CD14-positive monocyte (primary cell): Measurements from ENCODE around the gene SPAG16. TPM values are rescaled to one million over a fixed set of nuclear protein-coding genes. Genes with fewer than 3 reads are reported as not detected.

Experiments used
- DNase-seq, 3 donors: peaks; one replicate each; pipeline ENCODE4 v3.0.0-alpha.2; 2011 to 2022
- H2AFZ ChIP-seq: 2 replicates; pipeline ENCODE4 v1.6.0; 2012; ENCODE audit warnings: mild to moderate bottlenecking, low read depth, low read length, inconsistent platforms; ENCODE audit not compliant: insufficient read depth, poor library complexity, severe bottlenecking
- H3K27ac ChIP-seq, 2 donors: 1 replicate in 1 of 2; 2 replicates in 1 of 2; pipeline ENCODE4 v1.5.1; 2012 to 2013; ENCODE audit warnings: low read length in 2 of 2, control low read depth in 1 of 2, inconsistent platforms in 1 of 2, low read depth in 1 of 2, mild to moderate bottlenecking in 1 of 2
- H3K27me3 ChIP-seq, 2 donors: one replicate each; pipeline versions ENCODE4 v1.6.0 to v1.6.1; 2011 to 2013; ENCODE audit warnings: low read length in 2 of 2; ENCODE audit not compliant: control insufficient read depth in 2 of 2, insufficient read depth in 2 of 2
- H3K36me3 ChIP-seq, 2 donors: replicated peaks in 1 of 2; 1 replicate in 1 of 2; 2 replicates in 1 of 2; pipeline versions ENCODE4 v1.5.1 to v1.6.1; 2012 to 2013; ENCODE audit warnings: low read length in 2 of 2, control low read depth in 1 of 2, inconsistent platforms in 1 of 2, mild to moderate bottlenecking in 1 of 2; ENCODE audit not compliant: insufficient read depth in 2 of 2, control insufficient read depth in 1 of 2
- H3K4me1 ChIP-seq, 2 donors: 1 replicate in 1 of 2; 2 replicates in 1 of 2; pipeline versions ENCODE4 v1.5.1 to v1.6.1; 2012 to 2013; ENCODE audit warnings: low read length in 2 of 2, control low read depth in 1 of 2, inconsistent platforms in 1 of 2, mild to moderate bottlenecking in 1 of 2, moderate library complexity in 1 of 2; ENCODE audit not compliant: insufficient read depth in 2 of 2, control insufficient read depth in 1 of 2
- H3K4me2 ChIP-seq: replicated peaks from 2 replicates; pipeline ENCODE3; 2012; ENCODE audit warnings: low read length, moderate library complexity, mild to moderate bottlenecking; ENCODE audit not compliant: poor library complexity, severe bottlenecking; ENCODE audit errors: extremely low read depth
- H3K4me3 ChIP-seq, 3 experiments: fragments of 200-600 bp in 1 of 3; sonication (generic) in 1 of 3; replicated peaks in 1 of 3; 1 replicate in 2 of 3; 2 replicates in 1 of 3; pipeline ENCODE4 v1.5.1; 2011 to 2013; ENCODE audit warnings: low read length in 3 of 3, mild to moderate bottlenecking in 3 of 3, control low read depth in 2 of 3, low read depth in 2 of 3, inconsistent platforms in 1 of 3, moderate library complexity in 1 of 3
- H3K79me2 ChIP-seq: 2 replicates; pipeline ENCODE4 v1.6.0; 2012; ENCODE audit warnings: mild to moderate bottlenecking, control low read depth, inconsistent platforms, low read length, moderate library complexity; ENCODE audit not compliant: insufficient read depth
- H3K9ac ChIP-seq: 2 replicates; pipeline ENCODE4 v1.6.0; 2017; ENCODE audit warnings: low read length, mild to moderate bottlenecking; ENCODE audit not compliant: insufficient read depth, poor library complexity, severe bottlenecking
- H3K9me3 ChIP-seq, 2 donors: replicated peaks in 1 of 2; 1 replicate in 1 of 2; 2 replicates in 1 of 2; pipeline versions ENCODE4 v1.5.1 to v1.6.1; 2012 to 2013; ENCODE audit warnings: low read length in 2 of 2, control low read depth in 1 of 2; ENCODE audit not compliant: control insufficient read depth in 1 of 2, insufficient read depth in 1 of 2
- H4K20me1 ChIP-seq: 2 replicates; pipeline ENCODE4 v1.6.0; 2012; ENCODE audit warnings: mild to moderate bottlenecking, low read length, control low read depth, moderate library complexity; ENCODE audit not compliant: insufficient read depth
- H3K27ac Mint-ChIP-seq, 7 donors: one replicate each; pipeline ENCODE4 v1.8.0; 2020; ENCODE audit warnings: mild to moderate bottlenecking in 7 of 7, mixed read lengths in 7 of 7, moderate library complexity in 6 of 7, inconsistent platforms in 2 of 7
- H3K27me3 Mint-ChIP-seq, 3 donors: one replicate each; pipeline ENCODE4 v1.8.0; 2021 to 2022; ENCODE audit warnings: low read depth in 3 of 3, mild to moderate bottlenecking in 3 of 3, mixed read lengths in 3 of 3, moderate library complexity in 3 of 3, inconsistent platforms in 1 of 3
- H3K36me3 Mint-ChIP-seq, 2 donors: one replicate each; pipeline ENCODE4 v1.8.0; 2020; ENCODE audit warnings: mixed read lengths in 2 of 2, inconsistent platforms in 1 of 2, mild to moderate bottlenecking in 1 of 2
- H3K4me1 Mint-ChIP-seq: one replicate; pipeline ENCODE4 v1.8.0; 2020; ENCODE audit warnings: mild to moderate bottlenecking, mixed read lengths
- H3K4me3 Mint-ChIP-seq, 2 donors: one replicate each; pipeline ENCODE4 v1.8.0; 2020; ENCODE audit warnings: mild to moderate bottlenecking in 2 of 2, mixed read lengths in 2 of 2, moderate library complexity in 1 of 2
- H3K9me3 Mint-ChIP-seq, 7 donors: one replicate each; pipeline ENCODE4 v1.8.0; 2020 to 2022; ENCODE audit warnings: mixed read lengths in 7 of 7, mild to moderate bottlenecking in 6 of 7, moderate library complexity in 6 of 7, inconsistent platforms in 2 of 7
- CTCF ChIP-seq: fragments of 200-600 bp; IDR thresholded peaks from one replicate; pipeline ENCODE4 v1.8.0; 2022; ENCODE audit warnings: antibody characterized with exemption, mild to moderate bottlenecking
- WGBS: methylation state at CpG from one replicate; pipeline ENCODE4 v1.1.5; 2013; ENCODE audit warnings: missing lambda C conversion rate; ENCODE audit not compliant: insufficient coverage; 5-methylcytosine and 5-hydroxymethylcytosine counted together
- intact Hi-C, 2 donors: fragments of 100-400 bp; cut with micrococcal nuclease; formaldehyde crosslinking; loops; one replicate each; pipeline versions ENCODE4 v1.15.0 to v1.15.1; 2023
- polyA plus RNA-seq, 3 donors: library from polyadenylated mRNA; depleted of rRNA in 1 of 3; unstranded in 2 of 3; stranded (reverse) in 1 of 3; fragments of 300-500 nt in 2 of 3; fragments of >200 nt in 1 of 3; fragmentation: Illumina TruSeq in 2 of 3; gene quantifications; 1 replicate in 2 of 3; 2 replicates in 1 of 3; pipeline ENCODE4 v1.2.3, GENCODE V29; 2012 to 2021

The SPAG16 gene
- polyA plus RNA-seq, 3 donors, result 0.12 to 0.30 TPM; not detected in 1

- Histone ChIP-seq H3K79me2 (no peaks in the 10 kb centered on the region), H4K20me1 (no peaks in the 10 kb centered on the region), H3K9ac (no peak overlapping the region), H2AFZ (no peak overlapping the region), H3K27ac (no peak overlapping the region), H3K27me3 (no peaks in the 10 kb centered on the region), H3K36me3 (no peaks in the 10 kb centered on the region), H3K4me3 (no peak overlapping the region), H3K9me3 (no peaks in the 10 kb centered on the region), H3K4me2 (no peak overlapping the region), H3K4me1 (no peaks in the 10 kb centered on the region)
- H3K27me3 Mint-ChIP-seq, result no peaks in the 10 kb centered on the region
- H3K4me3 Mint-ChIP-seq, result no peak overlapping the region
- no peak for TF ChIP-seq CTCF
- H3K9me3 Mint-ChIP-seq, result peaks cover 0 to 2% (median 0%) of the 10 kb centered on the region in 7 donors
- H3K4me1 Mint-ChIP-seq, result no peaks in the 10 kb centered on the region
- no peak for DNase-seq
- H3K27ac Mint-ChIP-seq, result no peak overlapping the region
- H3K36me3 Mint-ChIP-seq, result no peaks in the 10 kb centered on the region
- whole genome bisulfite sequencing, result no CpG with 5 or more reads among the region's 3 CpGs
- intact Hi-C loops, result no loop called here
Observed at GRCh38 chr2:214311931-214312749, 1027.9 kb downstream of the SPAG16 start.

- Mint-ChIP-seq H3K4me1 (no peaks in the 10 kb centered on the region), H3K27me3 (no peaks in the 10 kb centered on the region), H3K36me3 (no peaks in the 10 kb centered on the region), H3K4me3 (no peak overlapping the region), H3K9me3 (peaks cover 0 to 7% (median 1%) of the 10 kb centered on the region in 7 donors), H3K27ac (no peak overlapping the region)
- DNase-seq, result no peak
- no peaks in the 10 kb centered on the region for H3K4me1 ChIP-seq
- peaks cover 0 to 3% of the 10 kb centered on the region in 2 donors for H3K9me3 ChIP-seq
- intact Hi-C loops, result no loop called here
- H3K4me2 ChIP-seq, result no peak overlapping the region
- H4K20me1 ChIP-seq, result no peaks in the 10 kb centered on the region
- no peak for TF ChIP-seq CTCF
- H3K4me3 ChIP-seq, result no peak overlapping the region
- no peak overlapping the region for H3K27ac ChIP-seq
- WGBS, result no CpG with 5 or more reads among the region's 3 CpGs
- no peaks in the 10 kb centered on the region for H3K27me3 ChIP-seq
- no peaks in the 10 kb centered on the region for H3K36me3 ChIP-seq
- H3K9ac ChIP-seq, result no peak overlapping the region
- no peaks in the 10 kb centered on the region for H3K79me2 ChIP-seq
- no peak overlapping the region for H2AFZ ChIP-seq
Observed at GRCh38 chr2:214315324-214315723, 1031.1 kb downstream of the SPAG16 start.
